MCF 10A (cell line): ENCODE measurements around the gene ZNF135. TPM values are rescaled to one million over a fixed set of nuclear protein-coding genes. Genes with fewer than 3 reads are reported as not detected.

ENCODE experiments used
- BruUV-seq: library from RNA; stranded (reverse); fragments of 400-500 nt; replicated peaks from 2 replicates; lab custom pipeline; 2021; lab: Mats Ljungman, UMichigan
- CTCF ChIA-PET: fragments of 300-600 bp; sonication (Branson Sonifier 250); formaldehyde crosslinking; extraction: SDS; loops from one replicate; lab custom pipeline; 2021; ENCODE audit warnings: antibody characterized with exemption, inconsistent platforms; lab: Yijun Ruan, JAX
- POLR2A ChIA-PET: fragments of 300-600, 350-650 bp; sonication (Branson Sonifier 250); formaldehyde crosslinking; extraction: SDS; loops from one replicate; lab custom pipeline; 2020; ENCODE audit warnings: antibody characterized with exemption, inconsistent platforms; lab: Yijun Ruan, JAX
- DNase-seq: peaks from one replicate; pipeline ENCODE4 v3.0.0-alpha.2; 2018; ENCODE audit not compliant: unreplicated experiment
- H3K27ac Mint-ChIP-seq: one replicate; pipeline ENCODE4 v1.8.0; 2022; ENCODE audit warnings: mild to moderate bottlenecking, low read depth, mixed read lengths; ENCODE audit not compliant: unreplicated experiment
- H3K27me3 Mint-ChIP-seq: one replicate; pipeline ENCODE4 v1.8.0; 2022; ENCODE audit warnings: mixed read lengths; ENCODE audit not compliant: insufficient read depth, unreplicated experiment
- H3K36me3 Mint-ChIP-seq: one replicate; pipeline ENCODE4 v1.8.0; 2022; ENCODE audit warnings: mild to moderate bottlenecking, moderate library complexity, mixed read lengths; ENCODE audit not compliant: insufficient read depth, unreplicated experiment
- H3K4me1 Mint-ChIP-seq: one replicate; pipeline ENCODE4 v1.8.0; 2022; ENCODE audit warnings: mixed read lengths; ENCODE audit not compliant: insufficient read depth, unreplicated experiment
- H3K4me3 Mint-ChIP-seq: one replicate; pipeline ENCODE4 v1.8.0; 2022; ENCODE audit warnings: mild to moderate bottlenecking, moderate library complexity, mixed read lengths; ENCODE audit not compliant: unreplicated experiment
- H3K9me3 Mint-ChIP-seq: one replicate; pipeline ENCODE4 v1.8.0; 2022; ENCODE audit warnings: mixed read lengths; ENCODE audit not compliant: unreplicated experiment
- CTCF ChIP-seq: fragments of 200-600 bp; IDR thresholded peaks from one replicate; pipeline ENCODE4 v1.8.0; 2022; ENCODE audit warnings: antibody characterized with exemption, mild to moderate bottlenecking; ENCODE audit not compliant: unreplicated experiment
- intact Hi-C: fragments of 100-400 bp; cut with micrococcal nuclease; formaldehyde crosslinking; loops from 2 replicates; pipeline ENCODE4 v1.14.1; 2022
- total RNA-seq: library from RNA; stranded (reverse); gene quantifications from 2 replicates; pipeline ENCODE4 v1.2.3, GENCODE V29; 2022

Gene ZNF135
- total RNA-seq, 1 experiment from 2014 or later: not detected

DNA sequence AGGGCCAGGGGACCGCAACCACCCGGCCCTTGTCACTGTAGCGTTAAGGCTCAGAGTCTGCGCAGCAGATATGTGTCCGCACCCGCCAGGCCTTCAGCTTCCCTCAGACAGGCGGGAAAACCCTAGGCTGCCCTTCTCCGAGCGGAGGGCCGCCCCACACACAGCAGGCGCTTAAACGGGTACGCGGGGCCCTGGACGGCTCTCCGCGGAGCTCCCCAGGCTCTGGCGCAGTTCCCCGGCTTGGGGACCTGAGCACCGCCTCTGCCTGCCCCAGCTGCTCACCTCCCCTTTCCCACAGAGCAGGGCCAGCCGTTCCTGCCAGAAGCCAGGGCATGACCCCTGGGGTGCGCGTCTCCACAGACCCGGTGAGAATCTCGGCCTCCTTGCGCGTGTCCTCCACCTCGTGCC, 593 bp downstream of the ZNF135 start:
- TF ChIP-seq CTCF: no peak
- CTCF ChIA-PET: interaction anchor here (0.6 kb wide), 1 partner anchor 53 kb away, joined by 4 read pairs; no protein-coding TSS in a partner anchor
- POLR2A ChIA-PET: no interaction called here
- Mint-ChIP-seq H3K4me1 (no peaks in the 10 kb centered on the region), H3K4me3 (no peak overlapping the region), H3K36me3 (no peaks in the 10 kb centered on the region), H3K27ac (no peak overlapping the region), H3K9me3 (peaks cover 18% of the 10 kb centered on the region), H3K27me3 (no peaks in the 10 kb centered on the region)
- BruUV-seq: no TSS peak
- intact Hi-C loops: no loop called here
- DNase-seq: no peak

GRCh38 chr19:58060231-58060630, 1.1 kb downstream of the ZNF135 start:
- DNase-seq: no peak
- BruUV-seq: no TSS peak
- Mint-ChIP-seq H3K9me3 (peaks cover 15% of the 10 kb centered on the region), H3K27me3 (no peaks in the 10 kb centered on the region), H3K36me3 (no peaks in the 10 kb centered on the region), H3K4me1 (no peaks in the 10 kb centered on the region), H3K4me3 (no peak overlapping the region), H3K27ac (no peak overlapping the region)
- no peak for TF ChIP-seq CTCF
- POLR2A ChIA-PET: no interaction called here
- CTCF ChIA-PET: no interaction called here
- intact Hi-C loops: no loop called here

GRCh38 chr19:58063712-58064111, 4.6 kb downstream of the ZNF135 start:
- no TSS peak for BruUV-seq
- ChIA-PET CTCF (no interaction called here), POLR2A (no interaction called here)
- Mint-ChIP-seq H3K4me1 (no peaks in the 10 kb centered on the region), H3K27me3 (no peaks in the 10 kb centered on the region), H3K36me3 (no peaks in the 10 kb centered on the region), H3K27ac (no peak overlapping the region), H3K9me3 (peaks cover 33% of the 10 kb centered on the region), H3K4me3 (no peak overlapping the region)
- no peak for DNase-seq
- intact Hi-C loops: no loop called here
- no peak for TF ChIP-seq CTCF

DNA sequence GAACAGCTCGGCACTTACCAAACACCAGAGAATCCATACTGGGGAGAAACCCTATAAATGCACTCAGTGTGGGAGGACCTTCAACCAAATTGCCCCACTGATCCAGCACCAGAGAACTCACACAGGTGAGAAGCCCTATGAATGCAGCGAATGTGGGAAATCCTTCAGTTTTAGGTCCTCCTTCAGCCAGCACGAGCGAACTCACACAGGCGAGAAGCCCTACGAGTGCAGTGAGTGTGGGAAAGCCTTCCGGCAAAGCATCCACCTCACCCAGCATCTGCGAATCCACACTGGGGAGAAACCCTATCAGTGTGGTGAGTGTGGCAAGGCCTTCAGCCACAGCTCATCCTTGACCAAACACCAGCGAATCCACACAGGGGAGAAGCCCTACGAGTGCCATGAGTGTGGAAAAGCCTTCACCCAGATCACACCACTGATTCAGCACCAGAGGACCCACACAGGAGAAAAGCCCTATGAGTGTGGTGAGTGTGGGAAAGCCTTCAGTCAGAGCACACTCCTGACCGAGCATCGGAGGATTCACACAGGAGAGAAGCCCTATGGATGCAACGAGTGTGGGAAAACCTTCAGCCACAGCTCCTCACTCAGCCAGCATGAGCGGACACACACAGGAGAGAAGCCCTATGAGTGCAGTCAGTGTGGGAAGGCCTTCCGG, 8.3 kb downstream of the ZNF135 start:
- TF ChIP-seq CTCF: no peak
- Mint-ChIP-seq H3K4me1 (no peaks in the 10 kb centered on the region), H3K36me3 (no peaks in the 10 kb centered on the region), H3K27ac (no peak overlapping the region), H3K27me3 (no peaks in the 10 kb centered on the region), H3K9me3 (peaks cover 34% of the 10 kb centered on the region), H3K4me3 (no peak overlapping the region)
- intact Hi-C loops: no loop called here
- POLR2A ChIA-PET: no interaction called here
- no TSS peak for BruUV-seq
- CTCF ChIA-PET: no interaction called here
- no peak for DNase-seq
